Measurements from ENCODE around the gene TDRD1.

- no peak for TF ChIP-seq EZH2 (IDR thresholded peaks at IDR 0.05; ENCODE audit: insufficient read depth, poor library complexity, severe bottlenecking)
- TF ChIP-seq EZH2phosphoT487 (IDR thresholded peaks at IDR 0.05; ENCODE audit: insufficient read depth, low read depth) = no peak
Measured at GRCh38 chr10:114166043-114166442, 13.1 kb upstream of the TDRD1 start.
